Measurements from ENCODE around the gene RSPRY1.

DNA sequence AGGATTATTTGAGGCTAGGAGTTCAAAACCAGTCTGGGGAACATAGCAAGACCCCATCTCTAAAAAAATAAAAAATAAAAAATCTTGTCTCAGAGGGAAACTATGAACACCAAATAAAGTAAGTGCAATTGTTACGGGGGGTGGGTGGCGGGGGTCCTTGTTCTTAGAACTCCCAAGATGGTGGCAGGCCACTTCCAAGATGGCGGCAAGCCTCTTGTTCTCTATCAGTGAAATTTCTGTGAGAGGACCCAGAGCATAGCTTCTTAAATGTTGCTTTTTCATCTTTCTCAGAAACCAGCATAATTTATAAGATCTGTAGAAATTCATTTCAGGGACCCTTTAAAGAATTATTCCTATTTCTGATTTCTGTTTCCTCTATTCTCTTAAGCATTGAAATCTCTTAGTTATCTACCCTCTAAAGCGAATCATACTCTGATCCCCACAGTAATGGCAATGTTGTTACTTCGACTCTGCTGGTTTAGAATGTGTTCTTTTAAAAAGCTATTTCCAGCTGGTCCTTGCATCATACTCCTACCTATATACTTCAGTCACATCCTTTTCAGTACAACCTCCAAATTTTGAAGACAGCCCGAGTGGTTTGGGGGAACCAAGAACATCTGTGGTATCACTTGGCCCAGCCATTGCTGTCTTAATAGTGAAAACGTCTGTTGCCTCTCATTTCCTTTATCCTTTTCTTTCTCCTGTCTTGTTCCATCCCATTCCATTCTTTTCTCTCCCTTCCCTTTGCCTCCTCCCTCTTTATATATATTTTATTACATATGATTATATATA is 16.2 kb downstream of the RSPRY1 start:
- TF ChIP-seq, protein P1, sequence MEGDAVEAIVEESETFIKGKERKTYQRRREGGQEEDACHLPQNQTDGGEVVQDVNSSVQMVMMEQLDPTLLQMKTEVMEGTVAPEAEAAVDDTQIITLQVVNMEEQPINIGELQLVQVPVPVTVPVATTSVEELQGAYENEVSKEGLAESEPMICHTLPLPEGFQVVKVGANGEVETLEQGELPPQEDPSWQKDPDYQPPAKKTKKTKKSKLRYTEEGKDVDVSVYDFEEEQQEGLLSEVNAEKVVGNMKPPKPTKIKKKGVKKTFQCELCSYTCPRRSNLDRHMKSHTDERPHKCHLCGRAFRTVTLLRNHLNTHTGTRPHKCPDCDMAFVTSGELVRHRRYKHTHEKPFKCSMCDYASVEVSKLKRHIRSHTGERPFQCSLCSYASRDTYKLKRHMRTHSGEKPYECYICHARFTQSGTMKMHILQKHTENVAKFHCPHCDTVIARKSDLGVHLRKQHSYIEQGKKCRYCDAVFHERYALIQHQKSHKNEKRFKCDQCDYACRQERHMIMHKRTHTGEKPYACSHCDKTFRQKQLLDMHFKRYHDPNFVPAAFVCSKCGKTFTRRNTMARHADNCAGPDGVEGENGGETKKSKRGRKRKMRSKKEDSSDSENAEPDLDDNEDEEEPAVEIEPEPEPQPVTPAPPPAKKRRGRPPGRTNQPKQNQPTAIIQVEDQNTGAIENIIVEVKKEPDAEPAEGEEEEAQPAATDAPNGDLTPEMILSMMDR (IDR thresholded peaks at IDR 0.05; ENCODE audit: insufficient read depth, low read depth, low read length): no peak
- TF ChIP-seq EZH2 (IDR thresholded peaks at IDR 0.05; ENCODE audit: insufficient read depth, low read length): no peak
